Activated B cell treated with CpG ODN at 0.5 μM for 24 hours (primary cell): Measurements from ENCODE around the gene ELP2. TPM values are rescaled to one million over a fixed set of nuclear protein-coding genes. Genes with fewer than 3 reads are reported as not detected.

Experiments used
- ATAC-seq: fragments of 200-7000 bp; cut with Tn5 transposase; one replicate; pipeline ENCODE4 v1.10.0; 2021; ENCODE audit warnings: low read depth, mild to moderate bottlenecking, moderate library complexity
- CTCF ChIA-PET: fragments of 350-600 bp; sonication (Branson Sonifier 250); formaldehyde crosslinking; loops from one replicate; lab custom pipeline; 2021; ENCODE audit warnings: antibody characterized with exemption; lab: Charles Lee
- POLR2A ChIA-PET: fragments of 350-600 bp; sonication (Branson Sonifier 250); formaldehyde crosslinking; loops from one replicate; lab custom pipeline; 2021; ENCODE audit warnings: antibody characterized with exemption; lab: Charles Lee
- DNase-seq: peaks from one replicate; pipeline ENCODE4 v3.0.0; 2022
- H3K27ac Mint-ChIP-seq: one replicate; pipeline ENCODE4 v1.8.0; 2020; ENCODE audit warnings: mixed read lengths
- H3K27me3 Mint-ChIP-seq: one replicate; pipeline ENCODE4 v1.8.0; 2021; ENCODE audit warnings: mixed read lengths
- H3K36me3 Mint-ChIP-seq: one replicate; pipeline ENCODE4 v1.8.0; 2021; ENCODE audit warnings: low read depth, mixed read lengths
- H3K4me1 Mint-ChIP-seq: one replicate; pipeline ENCODE4 v1.8.0; 2021; ENCODE audit warnings: mixed read lengths
- H3K4me3 Mint-ChIP-seq: one replicate; pipeline ENCODE4 v1.8.0; 2020; ENCODE audit warnings: mild to moderate bottlenecking, mixed read lengths
- H3K9me3 Mint-ChIP-seq: one replicate; pipeline ENCODE4 v1.8.0; 2020; ENCODE audit warnings: mixed read lengths
- intact Hi-C: fragments of 100-400 bp; cut with micrococcal nuclease; formaldehyde crosslinking; loops from one replicate; pipeline ENCODE4 v1.15.1; 2024
- total RNA-seq: library from RNA; stranded (reverse); gene quantifications from 2 replicates; pipeline ENCODE4 v1.2.3, GENCODE V29; 2022
- TF ChIP-seq, protein P1 (sequence below): fragments of 200-600 bp; IDR thresholded peaks from one replicate; pipeline ENCODE4 v1.8.0; 2022; ENCODE audit warnings: antibody characterized with exemption, mild to moderate bottlenecking

ELP2 gene
- total RNA-seq, 1 donor from 2014 or later = 124 TPM

DNA sequence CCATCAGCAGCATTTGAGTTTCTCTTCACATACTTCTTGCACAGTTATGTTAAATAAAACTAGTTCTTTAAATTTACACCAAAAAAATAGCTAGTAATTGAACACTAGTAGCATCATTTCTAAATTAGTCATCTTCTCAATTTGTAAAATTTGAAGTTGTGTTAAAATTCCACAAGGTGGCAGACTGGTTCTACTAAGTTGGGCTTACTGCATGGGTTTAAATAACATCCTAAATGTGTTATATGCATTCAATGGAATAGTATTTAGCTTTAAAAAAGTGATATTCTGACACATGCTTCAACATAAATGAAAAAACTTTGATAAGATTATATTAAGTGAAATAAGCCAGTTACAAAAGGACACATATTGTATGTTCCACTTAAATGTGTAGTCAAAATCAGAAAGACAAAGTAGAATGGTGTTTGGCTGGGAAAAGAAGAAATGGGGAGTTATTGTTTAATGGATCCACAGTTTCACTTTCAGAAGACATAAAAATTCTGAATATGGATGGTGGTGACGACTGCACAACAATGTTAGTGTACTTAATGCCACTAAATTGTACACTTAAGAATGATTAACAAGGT, 33.7 kb upstream of the ELP2 start:
- no peak overlapping the region for H3K4me3 Mint-ChIP-seq
- intact Hi-C loops = loop anchor here (1.0 to 5.0 kb wide), 4 partner anchors 79 to 339 kb away; no protein-coding TSS in a partner anchor
- H3K9me3 Mint-ChIP-seq = no peaks in the 10 kb centered on the region
- peaks cover 5% of the 10 kb centered on the region for H3K27me3 Mint-ChIP-seq
- no peak overlapping the region for H3K27ac Mint-ChIP-seq
- TF ChIP-seq, protein P1, sequence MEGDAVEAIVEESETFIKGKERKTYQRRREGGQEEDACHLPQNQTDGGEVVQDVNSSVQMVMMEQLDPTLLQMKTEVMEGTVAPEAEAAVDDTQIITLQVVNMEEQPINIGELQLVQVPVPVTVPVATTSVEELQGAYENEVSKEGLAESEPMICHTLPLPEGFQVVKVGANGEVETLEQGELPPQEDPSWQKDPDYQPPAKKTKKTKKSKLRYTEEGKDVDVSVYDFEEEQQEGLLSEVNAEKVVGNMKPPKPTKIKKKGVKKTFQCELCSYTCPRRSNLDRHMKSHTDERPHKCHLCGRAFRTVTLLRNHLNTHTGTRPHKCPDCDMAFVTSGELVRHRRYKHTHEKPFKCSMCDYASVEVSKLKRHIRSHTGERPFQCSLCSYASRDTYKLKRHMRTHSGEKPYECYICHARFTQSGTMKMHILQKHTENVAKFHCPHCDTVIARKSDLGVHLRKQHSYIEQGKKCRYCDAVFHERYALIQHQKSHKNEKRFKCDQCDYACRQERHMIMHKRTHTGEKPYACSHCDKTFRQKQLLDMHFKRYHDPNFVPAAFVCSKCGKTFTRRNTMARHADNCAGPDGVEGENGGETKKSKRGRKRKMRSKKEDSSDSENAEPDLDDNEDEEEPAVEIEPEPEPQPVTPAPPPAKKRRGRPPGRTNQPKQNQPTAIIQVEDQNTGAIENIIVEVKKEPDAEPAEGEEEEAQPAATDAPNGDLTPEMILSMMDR = no peak
- no peak for ATAC-seq
- CTCF ChIA-PET = interaction anchor here (0.7 to 8.8 kb wide), 13 partner anchors 10 to 730 kb away, joined by 3 to 142 read pairs (median 4); no protein-coding TSS in a partner anchor
- no peak for DNase-seq
- no peaks in the 10 kb centered on the region for H3K36me3 Mint-ChIP-seq
- no peaks in the 10 kb centered on the region for H3K4me1 Mint-ChIP-seq
- POLR2A ChIA-PET = interaction anchor here (1.0 kb wide), 1 partner anchor 29 kb away, joined by 3 read pairs; no protein-coding TSS in a partner anchor

DNA sequence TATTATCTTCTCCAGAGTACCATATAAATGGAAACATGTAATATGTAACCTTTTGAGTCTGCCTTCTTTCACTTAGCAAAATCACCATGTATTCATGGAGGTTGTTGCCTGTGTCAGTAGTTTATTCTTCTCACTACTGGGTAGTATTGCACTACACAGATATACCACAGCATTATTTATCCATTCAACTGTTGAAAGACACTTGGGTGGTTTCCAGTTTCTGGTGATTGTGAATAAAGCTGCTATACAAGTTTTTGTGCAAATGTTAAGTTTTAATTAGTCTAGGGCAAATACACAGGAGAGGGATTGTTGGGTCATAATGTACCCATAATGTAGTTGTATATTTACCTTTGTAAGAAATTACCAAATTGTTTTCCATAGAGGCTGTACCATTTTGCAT, 32.7 kb upstream of the ELP2 start:
- no peak for ATAC-seq
- no peaks in the 10 kb centered on the region for H3K36me3 Mint-ChIP-seq
- peaks cover 1% of the 10 kb centered on the region for H3K9me3 Mint-ChIP-seq

DNA sequence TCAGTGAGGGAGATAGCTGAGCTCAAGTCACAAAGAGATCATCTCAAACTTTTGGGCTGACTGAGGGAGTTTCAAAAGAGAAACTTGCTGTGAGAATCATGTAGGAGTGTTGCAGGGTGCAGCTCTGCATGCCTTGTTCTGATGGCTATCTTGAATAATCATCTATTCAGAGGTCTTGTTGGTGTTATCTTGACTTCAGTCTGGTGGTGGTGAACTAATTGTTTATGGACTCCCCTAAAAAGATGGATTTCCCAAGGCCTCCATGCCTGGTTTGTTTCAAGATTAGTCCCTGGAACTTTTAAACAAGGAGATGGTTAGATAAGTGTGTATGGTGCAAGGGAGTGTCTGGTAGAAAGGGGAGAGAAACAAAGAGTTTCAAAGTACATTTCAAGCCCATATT, 30.4 kb upstream of the ELP2 start:
- Mint-ChIP-seq H3K36me3 (no peaks in the 10 kb centered on the region), H3K4me1 (no peaks in the 10 kb centered on the region), H3K4me3 (no peak overlapping the region), H3K27me3 (peaks cover 5% of the 10 kb centered on the region), H3K27ac (no peak overlapping the region), H3K9me3 (peaks cover 8% of the 10 kb centered on the region)
- TF ChIP-seq, protein P1 = no peak
- ATAC-seq = no peak
- no peak for DNase-seq
- ChIA-PET CTCF (interaction anchor here (3.3 to 8.8 kb wide), 2 partner anchors 82 to 185 kb away, joined by 6 to 142 read pairs; no protein-coding TSS in a partner anchor), POLR2A (no interaction called here)
- intact Hi-C loops = loop anchor here (5.0 kb wide), 1 partner anchor 313 kb away; no protein-coding TSS in a partner anchor

More for the DNA sequence above, 32.7 kb upstream of the ELP2 start:
- Mint-ChIP-seq H3K27me3 (peaks cover 5% of the 10 kb centered on the region), H3K4me1 (no peaks in the 10 kb centered on the region), H3K4me3 (no peak overlapping the region), H3K27ac (no peak overlapping the region)
- intact Hi-C loops = loop anchor here (1.0 to 5.0 kb wide), 4 partner anchors 80 to 340 kb away; no protein-coding TSS in a partner anchor
- CTCF ChIA-PET = interaction anchor here (3.3 to 8.8 kb wide), 2 partner anchors 80 to 187 kb away, joined by 6 to 142 read pairs; no protein-coding TSS in a partner anchor
- TF ChIP-seq, protein P1 = no peak
- POLR2A ChIA-PET = no interaction called here
- no peak for DNase-seq

DNA sequence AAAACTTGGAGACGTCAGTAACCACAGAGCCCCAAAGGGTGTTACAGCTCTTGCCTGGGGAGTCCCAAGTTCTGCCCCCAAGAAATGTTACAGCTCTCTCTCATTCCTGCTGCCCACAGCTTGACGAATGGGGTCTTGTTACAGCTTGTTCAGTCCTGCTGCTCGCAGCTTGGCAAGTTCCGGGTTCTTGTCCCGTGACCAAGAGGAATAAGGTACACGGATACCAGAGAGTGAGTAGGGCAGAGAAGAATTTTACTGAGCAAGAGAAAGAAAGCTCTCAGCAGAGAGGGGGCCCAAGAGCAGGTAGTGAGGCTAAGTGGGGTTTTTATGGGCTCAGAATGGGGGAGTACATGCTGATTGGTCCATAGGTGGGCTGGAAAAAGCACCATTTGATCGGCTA, 27.8 kb upstream of the ELP2 start:
- no peaks in the 10 kb centered on the region for H3K36me3 Mint-ChIP-seq
- intact Hi-C loops = no loop called here
- POLR2A ChIA-PET = no interaction called here
- ATAC-seq = no peak
- no peak for DNase-seq
- H3K4me3 Mint-ChIP-seq = no peak overlapping the region
- TF ChIP-seq, protein P1 = no peak
- H3K27ac Mint-ChIP-seq = no peak overlapping the region
- no peaks in the 10 kb centered on the region for H3K4me1 Mint-ChIP-seq
- CTCF ChIA-PET = interaction anchor here (0.5 to 1.4 kb wide), 2 partner anchors 84 to 182 kb away, joined by 3 to 5 read pairs; no protein-coding TSS in a partner anchor
- H3K27me3 Mint-ChIP-seq = no peaks in the 10 kb centered on the region
- peaks cover 8% of the 10 kb centered on the region for H3K9me3 Mint-ChIP-seq

DNA sequence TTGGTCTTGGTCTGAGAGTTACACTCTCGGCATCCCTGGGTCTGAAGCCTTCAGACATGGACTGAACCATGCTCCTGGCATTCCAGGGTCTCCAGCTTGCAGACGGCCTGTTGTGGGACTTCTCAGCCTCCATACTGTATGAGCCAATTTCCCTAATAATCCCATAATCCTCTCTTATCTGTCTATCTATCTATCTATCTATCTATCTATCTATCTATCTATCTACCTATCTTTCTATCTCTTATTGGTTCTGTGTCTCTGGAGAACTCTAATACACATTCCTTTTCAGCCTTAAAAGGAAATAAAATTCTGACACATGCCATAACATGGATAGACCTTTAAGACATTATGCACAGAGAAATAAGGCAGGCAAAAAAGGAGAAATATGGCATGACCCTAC, 24.9 kb upstream of the ELP2 start:
- ChIA-PET POLR2A (no interaction called here), CTCF (no interaction called here)
- Mint-ChIP-seq H3K27me3 (no peaks in the 10 kb centered on the region), H3K9me3 (peaks cover 8% of the 10 kb centered on the region), H3K4me1 (no peaks in the 10 kb centered on the region), H3K4me3 (no peak overlapping the region), H3K36me3 (peaks cover 18% of the 10 kb centered on the region), H3K27ac (no peak overlapping the region)
- DNase-seq (no peak), ATAC-seq (no peak)
- TF ChIP-seq, protein P1 = no peak
- intact Hi-C loops = no loop called here
